ENCODE results near the gene TVP23A. TPM values are rescaled to one million over a fixed set of nuclear protein-coding genes. Genes with fewer than 3 reads are reported as not detected.

The TVP23A gene
- 0.08 to 0.18 TPM (median 0.13 TPM) in 5 replicates for total RNA-seq (2022; extraction: Qiagen RNA extraction)

DNA sequence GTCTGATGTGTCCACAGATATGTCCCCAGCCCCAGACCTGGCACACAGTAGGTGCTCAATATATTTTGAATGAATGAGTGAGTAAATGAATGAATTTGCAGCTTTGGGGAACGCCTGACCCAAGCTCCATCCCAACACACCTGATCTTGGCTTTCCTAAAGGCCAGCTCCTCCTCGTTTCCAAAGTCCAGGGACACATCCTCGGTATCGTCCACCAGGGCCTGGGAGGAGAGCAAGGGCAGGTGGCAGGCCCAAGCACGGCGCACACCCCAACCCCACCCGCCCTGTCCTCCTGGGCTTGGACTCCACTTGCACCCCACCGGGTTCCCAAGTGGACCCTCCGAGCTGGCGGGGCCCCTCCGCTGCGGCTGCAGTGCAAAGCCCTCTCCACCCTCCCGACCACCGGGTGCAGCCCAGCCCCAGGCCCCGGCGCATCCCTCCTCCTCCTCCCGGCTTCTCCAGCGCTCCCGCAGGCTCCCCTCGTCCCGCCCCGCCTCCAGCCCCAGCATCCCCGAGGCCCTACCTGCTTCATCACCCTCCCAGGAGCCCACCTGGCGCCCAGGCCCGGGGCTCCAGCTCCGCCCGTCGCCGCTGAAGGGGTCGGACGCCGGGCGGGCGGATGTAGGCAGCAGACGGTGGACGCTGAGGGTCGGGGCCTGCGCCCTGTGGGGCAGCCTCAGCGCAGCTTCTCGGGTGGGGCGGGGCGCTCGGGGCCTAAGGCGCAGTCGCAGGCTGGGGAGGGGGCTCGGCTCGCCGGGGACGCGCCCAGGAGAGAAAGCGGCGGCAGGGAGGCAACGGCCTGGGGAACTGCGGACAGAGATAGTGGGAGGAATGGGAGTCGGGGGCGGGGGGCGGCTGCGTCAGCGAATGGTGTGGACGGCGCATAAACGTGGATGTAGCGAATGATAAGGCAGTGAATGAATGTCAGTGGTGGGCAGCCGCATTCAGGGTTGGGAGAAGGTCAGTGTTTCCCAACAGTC is at the start of gene TVP23A:
TSS of gene TVP23A (minus strand) at position 832 of the 979 bp plus-strand sequence. CDS start at position 531, 301 bp downstream.

DNA sequence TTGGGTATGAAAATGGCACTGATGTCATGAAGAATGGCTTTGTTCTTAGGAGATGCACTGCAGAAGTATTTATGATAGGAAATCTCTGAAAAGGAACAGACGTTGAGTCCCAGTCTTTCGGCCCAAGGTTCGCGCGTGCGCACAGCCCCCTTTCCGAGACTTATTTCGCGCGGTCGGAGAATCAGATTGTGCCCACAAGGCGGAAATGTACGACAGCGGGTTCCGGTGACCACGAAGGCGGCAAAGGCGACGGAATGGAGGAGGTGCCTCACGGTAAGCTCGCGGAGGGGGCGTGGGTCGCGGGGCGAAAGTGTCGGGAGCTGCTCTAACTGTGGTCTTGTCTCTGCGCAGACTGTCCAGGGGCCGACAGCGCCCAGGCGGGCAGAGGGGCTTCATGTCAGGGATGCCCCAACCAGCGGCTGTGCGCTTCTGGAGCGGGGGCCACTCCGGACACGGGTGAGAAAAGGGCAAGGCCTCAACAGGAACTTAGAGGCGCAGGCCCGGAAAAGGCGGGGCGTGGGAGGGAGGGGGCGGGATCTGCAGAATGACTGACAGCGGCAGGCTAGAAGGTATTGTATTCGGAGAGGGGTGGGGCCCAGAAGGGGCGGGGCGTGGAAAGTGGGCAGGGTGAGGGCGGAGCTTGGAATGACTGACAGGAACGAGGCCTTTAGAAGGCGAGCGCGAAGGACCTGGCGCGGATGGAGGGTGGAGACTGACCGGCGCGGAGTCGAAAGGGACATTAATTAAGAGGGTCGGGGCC is 74.8 kb downstream of the TVP23A start, which contains the start of gene NUBP1:
TSS of gene NUBP1 (plus strand) at position 233 of the 760 bp plus-strand sequence. CDS start at position 255, 22 bp downstream.

Other genes starting within 250 kb of the TVP23A start
- gene EMP2, start 238.2 kb downstream of the TVP23A start, total RNA-seq (2022; extraction: Qiagen RNA extraction): 32.1 to 47.2 TPM (median 42.2 TPM) in 5 replicates
- 0.08 to 0.17 TPM (median 0.16 TPM) in 3 of 5 replicates, not detected in the others for gene TEKT5, start 123.9 kb downstream of the TVP23A start, total RNA-seq (2022; extraction: Qiagen RNA extraction)
- 43.3 to 47.9 TPM (median 46.8 TPM) in 5 replicates for gene NUBP1, start 75.0 kb downstream of the TVP23A start, total RNA-seq (2022; extraction: Qiagen RNA extraction)
- gene CIITA, start 58.4 kb upstream of the TVP23A start, total RNA-seq (2022; extraction: Qiagen RNA extraction): 0.03 to 0.15 TPM (median 0.13 TPM) in 5 replicates
- gene DEXI, start 123.7 kb upstream of the TVP23A start, total RNA-seq (2022; extraction: Qiagen RNA extraction): 38.2 to 45.0 TPM (median 42.1 TPM) in 5 replicates
- gene CLEC16A, start 125.8 kb upstream of the TVP23A start, total RNA-seq (2022; extraction: Qiagen RNA extraction): 9.5 to 12.2 TPM (median 10.6 TPM) in 5 replicates

All from A549 treated with Hydrocortisone at 1 μM for 4 hours (cell line).